Thyroid gland (tissue), 4 donors: ENCODE data around the gene ALDH7A1. TPM values are rescaled to one million over a fixed set of nuclear protein-coding genes. Genes with fewer than 3 reads are reported as not detected.

Experiments
- DNase-seq, 2 donors: peaks; one replicate each; pipeline ENCODE4 v3.0.0-alpha.2; 2019
- H3K27ac ChIP-seq, 3 donors: fragments of 200-600 bp; sonication (generic); 1 replicate in 2 of 3; 2 replicates in 1 of 3; pipeline ENCODE4 v1.5.1; 2016 to 2019; ENCODE audit warnings: mild to moderate bottlenecking in 1 of 3, moderate library complexity in 1 of 3
- H3K27me3 ChIP-seq: fragments of 200-600 bp; sonication (generic); one replicate; pipeline ENCODE4 v1.5.1; 2019
- H3K36me3 ChIP-seq, 2 donors: fragments of 200-600 bp; sonication (generic); one replicate each; pipeline ENCODE4 v1.5.1; 2016 to 2019
- H3K4me1 ChIP-seq, 2 donors: fragments of 200-600 bp; sonication (generic); one replicate each; pipeline ENCODE4 v1.5.1; 2017 to 2019
- H3K4me3 ChIP-seq, 3 donors: fragments of 200-600 bp; sonication (generic); replicated peaks in 1 of 3; 1 replicate in 2 of 3; 2 replicates in 1 of 3; pipeline ENCODE4 v1.5.1; 2016; ENCODE audit warnings: mild to moderate bottlenecking in 1 of 3
- H3K9me3 ChIP-seq: fragments of 200-600 bp; sonication (generic); one replicate; pipeline ENCODE4 v1.5.1; 2017
- POLR2A ChIP-seq, 2 donors: fragments of 450-650 bp; IDR thresholded peaks; one replicate each; pipeline ENCODE4 v1.6.1; 2017; ENCODE audit warnings: antibody characterized with exemption in 2 of 2, mild to moderate bottlenecking in 2 of 2, moderate library complexity in 1 of 2
- WGBS, 2 donors: methylation state at CpG; one replicate each; pipeline ENCODE4 v1.1.5; 2017; 5-methylcytosine and 5-hydroxymethylcytosine counted together
- intact Hi-C: fragments of 100-400 bp; cut with DNase I; formaldehyde crosslinking; loops from one replicate; pipeline ENCODE4 v1.15.1; 2023
- total RNA-seq, 4 donors: library from RNA; depleted of rRNA; stranded (reverse); fragments of >200 nt; gene quantifications; one replicate each; pipeline ENCODE4 v1.2.3, GENCODE V29; 2016
- TF ChIP-seq, protein P1 (sequence below), 6 experiments: fragments of 200-600 bp in 3 of 6; fragments of 450-650 bp in 3 of 6; sonication (generic) in 3 of 6; IDR thresholded peaks; one replicate each; pipeline ENCODE4 v1.5.1; 2016 to 2019; ENCODE audit warnings: antibody characterized with exemption in 6 of 6, mild to moderate bottlenecking in 2 of 6, inconsistent platforms in 1 of 6, moderate library complexity in 1 of 6

The ALDH7A1 gene
- total RNA-seq, 4 donors from 2014 or later = 25.3 to 57.3 (median 41.5) TPM

- no peak overlapping the region for H3K4me3 ChIP-seq
- intact Hi-C loops = no loop called here
- DNase-seq = no peak
- peak overlapping the region in 1 of 3 donors; percentile 27 for H3K27ac ChIP-seq
- TF ChIP-seq, protein P1, sequence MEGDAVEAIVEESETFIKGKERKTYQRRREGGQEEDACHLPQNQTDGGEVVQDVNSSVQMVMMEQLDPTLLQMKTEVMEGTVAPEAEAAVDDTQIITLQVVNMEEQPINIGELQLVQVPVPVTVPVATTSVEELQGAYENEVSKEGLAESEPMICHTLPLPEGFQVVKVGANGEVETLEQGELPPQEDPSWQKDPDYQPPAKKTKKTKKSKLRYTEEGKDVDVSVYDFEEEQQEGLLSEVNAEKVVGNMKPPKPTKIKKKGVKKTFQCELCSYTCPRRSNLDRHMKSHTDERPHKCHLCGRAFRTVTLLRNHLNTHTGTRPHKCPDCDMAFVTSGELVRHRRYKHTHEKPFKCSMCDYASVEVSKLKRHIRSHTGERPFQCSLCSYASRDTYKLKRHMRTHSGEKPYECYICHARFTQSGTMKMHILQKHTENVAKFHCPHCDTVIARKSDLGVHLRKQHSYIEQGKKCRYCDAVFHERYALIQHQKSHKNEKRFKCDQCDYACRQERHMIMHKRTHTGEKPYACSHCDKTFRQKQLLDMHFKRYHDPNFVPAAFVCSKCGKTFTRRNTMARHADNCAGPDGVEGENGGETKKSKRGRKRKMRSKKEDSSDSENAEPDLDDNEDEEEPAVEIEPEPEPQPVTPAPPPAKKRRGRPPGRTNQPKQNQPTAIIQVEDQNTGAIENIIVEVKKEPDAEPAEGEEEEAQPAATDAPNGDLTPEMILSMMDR (IDR thresholded peaks at IDR 0.05) = no peak
- no peak for TF ChIP-seq POLR2A (IDR thresholded peaks at IDR 0.05)
- WGBS, 2 donors = 83 to 92% methylated on average over 2 of the region's 2 CpGs
- no peaks in the 10 kb centered on the region for H3K36me3 ChIP-seq
- peaks cover 18 to 21% of the 10 kb centered on the region in 2 donors for H3K4me1 ChIP-seq
- H3K9me3 ChIP-seq = no peaks in the 10 kb centered on the region
- no peaks in the 10 kb centered on the region for H3K27me3 ChIP-seq
These were observed 95.7 kb downstream of the ALDH7A1 start for GRCh38 chr5:126499278-126499677.

- Histone ChIP-seq H3K36me3 (peaks cover 0 to 11% of the 10 kb centered on the region in 2 donors), H3K4me3 (no peak overlapping the region), H3K27ac (no peak overlapping the region), H3K27me3 (no peaks in the 10 kb centered on the region), H3K4me1 (peaks cover 7 to 14% of the 10 kb centered on the region in 2 donors), H3K9me3 (no peaks in the 10 kb centered on the region)
- TF ChIP-seq, protein P1 (IDR thresholded peaks at IDR 0.05) = no peak
- TF ChIP-seq POLR2A (IDR thresholded peaks at IDR 0.05) = no peak
- DNase-seq = no peak
- WGBS, 2 donors = 89 to 93% methylated on average over 5 of the region's 5 CpGs
- intact Hi-C loops = no loop called here
These were observed 97.5 kb downstream of the ALDH7A1 start for GRCh38 chr5:126497506-126497905.

DNA sequence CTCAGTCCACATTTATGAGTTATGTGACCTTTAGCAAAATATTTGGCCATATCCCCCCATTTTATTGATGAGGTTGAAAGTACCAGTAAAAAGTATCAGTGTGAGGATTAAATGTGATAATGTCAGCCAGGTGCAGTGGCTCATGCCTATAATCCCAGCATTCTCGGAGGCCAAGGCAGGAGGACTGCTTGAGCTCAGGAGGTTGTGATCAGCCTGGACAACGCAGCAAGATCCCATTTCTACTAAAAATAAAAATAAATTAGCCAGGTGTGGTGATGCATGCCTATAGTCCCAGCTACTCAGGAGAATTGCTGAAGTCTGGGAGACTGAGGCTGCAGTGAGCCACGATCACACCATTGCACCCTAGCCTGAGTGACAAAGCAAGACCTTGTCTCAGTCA lies 100.6 kb downstream of the ALDH7A1 start:
- Histone ChIP-seq H3K4me3 (no peak overlapping the region), H3K9me3 (no peaks in the 10 kb centered on the region), H3K27me3 (no peaks in the 10 kb centered on the region), H3K27ac (peak overlapping the region in 1 of 3 donors; percentile 70), H3K4me1 (peaks cover 9 to 10% of the 10 kb centered on the region in 2 donors), H3K36me3 (peaks cover 19 to 27% of the 10 kb centered on the region in 2 donors)
- DNase-seq = no peak
- 92 to 98% methylated on average over 3 of the region's 3 CpGs for WGBS, 2 donors
- TF ChIP-seq, protein P1 (IDR thresholded peaks at IDR 0.05) = no peak
- intact Hi-C loops = no loop called here

DNA sequence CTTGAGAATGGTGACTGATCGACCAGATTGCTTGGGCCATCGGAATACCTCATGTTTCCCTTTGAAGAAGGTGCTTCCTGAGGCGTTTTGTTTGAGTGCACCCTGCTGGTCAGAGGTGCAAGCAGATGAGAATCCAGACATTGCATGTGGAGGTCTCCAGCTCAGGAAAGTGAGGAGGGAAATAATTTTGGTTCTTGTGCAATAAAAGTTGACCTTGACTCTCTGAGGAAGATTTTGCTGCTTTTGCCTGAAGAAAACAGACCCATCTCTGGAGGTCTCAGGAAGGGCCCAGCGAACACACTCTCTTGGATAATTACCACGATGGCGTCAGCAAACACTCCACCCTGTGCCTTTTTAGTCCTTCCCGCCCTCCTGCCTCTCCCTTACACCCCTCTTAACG lies 102.1 kb downstream of the ALDH7A1 start:
- 79 to 82% methylated on average over 8 of the region's 8 CpGs for WGBS, 2 donors
- Histone ChIP-seq H3K9me3 (no peaks in the 10 kb centered on the region), H3K4me1 (peaks cover 9 to 19% of the 10 kb centered on the region in 2 donors), H3K27ac (peak overlapping the region in 2 of 3 donors; percentile 22 to 70), H3K27me3 (no peaks in the 10 kb centered on the region), H3K4me3 (no peak overlapping the region), H3K36me3 (peaks cover 34 to 40% of the 10 kb centered on the region in 2 donors)
- no peak for TF ChIP-seq POLR2A (IDR thresholded peaks at IDR 0.05)
- TF ChIP-seq, protein P1 (IDR thresholded peaks at IDR 0.05) = peak in 3 of 6 experiments; percentile 10 to 33 (median 27)
- DNase-seq = no peak
- intact Hi-C loops = no loop called here

GRCh38 chr5:126490167-126490940 lies 104.7 kb downstream of the ALDH7A1 start:
- Histone ChIP-seq H3K9me3 (no peaks in the 10 kb centered on the region), H3K27me3 (no peaks in the 10 kb centered on the region), H3K36me3 (peaks cover 60 to 66% of the 10 kb centered on the region in 2 donors), H3K4me3 (no peak overlapping the region), H3K4me1 (peaks cover 9 to 24% of the 10 kb centered on the region in 2 donors), H3K27ac (peak overlapping the region; percentile 8 to 70 (median 42))
- TF ChIP-seq, protein P1 (IDR thresholded peaks at IDR 0.05) = no peak
- TF ChIP-seq POLR2A (IDR thresholded peaks at IDR 0.05) = no peak
- intact Hi-C loops = no loop called here
- DNase-seq = no peak
- 81 to 85% methylated on average over 12 of the region's 12 CpGs for WGBS, 2 donors
